AG20443 (cell line): ENCODE results near the gene GRIN1.

ENCODE experiments used
- DNase-seq: peaks from one replicate; pipeline ENCODE4 v3.0.0; 2012; ENCODE audit warnings: low spot score, mixed read lengths

Gene GRIN1

GRCh38 chr9:137217276-137218211 lies 78.6 kb downstream of the GRIN1 start:
- peak; percentile 82 for DNase-seq

GRCh38 chr9:137218212-137218753 lies 79.3 kb downstream of the GRIN1 start:
- no peak for DNase-seq
